ENCODE results near the gene ATP5PF.
A peak's percentile ranks its signal among the peaks of the same experiment; 100 is the strongest.
"Not testable (repeated sequence)": the region's sequence is repeated elsewhere in the genome, so short reads cannot be mapped to it uniquely, and the experiment has no call there.

The ATP5PF gene

DNA sequence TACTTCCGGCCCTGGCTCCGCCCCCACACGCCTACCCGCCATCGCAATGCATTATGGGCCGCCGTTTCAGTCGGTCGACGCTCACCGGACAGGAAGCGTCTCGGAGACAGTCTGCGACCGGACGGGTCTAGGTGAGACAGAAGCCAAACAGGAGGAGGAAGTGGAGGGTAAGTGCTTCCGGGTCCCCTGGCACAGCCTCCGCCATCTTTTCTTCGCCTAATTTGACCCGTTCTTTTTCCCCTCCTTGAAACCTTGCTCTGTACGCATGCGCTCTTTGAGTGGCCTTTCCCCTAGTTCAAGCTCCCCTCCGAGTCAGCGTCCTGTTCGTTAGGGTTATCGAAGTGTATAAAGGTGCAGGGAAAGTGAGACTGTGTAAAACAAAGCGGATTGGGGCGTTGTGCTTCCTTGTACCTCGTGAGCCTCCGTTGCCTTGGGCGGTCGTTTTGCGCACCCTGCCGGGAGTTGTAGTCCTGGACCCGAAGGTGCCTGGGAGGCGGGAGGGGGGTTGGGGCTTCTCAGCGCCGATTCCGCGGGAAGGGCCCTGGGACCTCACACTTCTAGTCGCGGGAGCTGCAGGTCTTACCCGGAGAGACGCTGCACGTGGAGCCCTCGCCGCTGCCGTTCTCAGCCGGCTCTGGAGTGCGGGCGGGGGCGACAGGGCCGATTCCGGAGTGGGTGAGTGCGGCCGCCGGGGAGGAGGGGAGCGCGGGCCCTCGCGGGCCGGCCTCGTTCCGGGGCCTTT, at the start of gene ATP5PF, which contains the start of gene GABPA:
Gene ATP5PF (minus strand): TSS at position 1 of the 742 bp plus-strand sequence. CDS start 5,110 bp downstream, outside the sequence.
Gene GABPA (plus strand): TSS at position 69 of the 742 bp plus-strand sequence. CDS start 6,627 bp downstream, outside the sequence.
- peak; percentile 87 to 94 for DNase-seq

DNA sequence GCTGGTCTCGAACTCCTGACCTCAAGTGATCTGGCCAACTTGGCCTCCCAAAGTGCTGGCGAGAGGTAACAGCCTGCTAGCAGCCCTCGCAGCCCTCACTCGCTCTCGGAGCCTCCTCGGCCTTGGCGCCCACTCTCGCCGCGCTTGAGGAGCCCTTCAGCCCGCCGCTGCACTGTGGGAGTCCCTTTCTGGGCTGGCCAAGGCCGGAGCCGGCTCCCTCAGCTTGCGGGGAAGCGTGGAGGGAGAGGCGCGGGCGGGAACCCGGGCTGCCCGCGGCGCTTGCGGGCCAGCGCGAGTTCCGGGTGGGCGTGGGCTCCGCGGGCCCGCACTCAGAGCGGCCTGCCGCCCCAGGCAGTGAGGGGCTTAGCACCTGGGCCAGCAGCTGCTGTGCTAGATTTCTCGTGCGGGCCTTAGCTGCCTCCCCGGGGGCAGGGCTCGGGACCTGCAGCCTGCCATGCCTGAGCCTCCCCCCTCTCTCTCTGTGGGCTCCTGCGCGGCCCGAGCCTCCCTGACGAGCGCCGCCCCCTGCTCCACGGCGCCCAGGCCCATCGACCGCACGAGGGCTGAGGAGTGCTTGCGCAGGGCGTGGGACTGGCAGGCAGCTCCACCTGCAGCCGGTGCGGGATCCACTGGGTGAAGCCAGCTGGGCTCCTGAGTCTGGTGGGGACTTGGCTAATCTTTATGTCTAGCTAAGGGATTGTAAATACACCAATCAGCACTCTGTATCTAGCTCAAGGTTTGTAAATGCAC, 43.6 kb upstream of the ATP5PF start:
- not testable (repeated sequence) for DNase-seq

- DNase-seq, result no peak
These were observed 41.7 kb upstream of the ATP5PF start for GRCh38 chr21:25776440-25776839.

GRCh38 chr21:25772686-25773085, 38.0 kb upstream of the ATP5PF start:
- no peak for DNase-seq

GRCh38 chr21:25767921-25768320, 33.2 kb upstream of the ATP5PF start:
- no peak for DNase-seq

DNA sequence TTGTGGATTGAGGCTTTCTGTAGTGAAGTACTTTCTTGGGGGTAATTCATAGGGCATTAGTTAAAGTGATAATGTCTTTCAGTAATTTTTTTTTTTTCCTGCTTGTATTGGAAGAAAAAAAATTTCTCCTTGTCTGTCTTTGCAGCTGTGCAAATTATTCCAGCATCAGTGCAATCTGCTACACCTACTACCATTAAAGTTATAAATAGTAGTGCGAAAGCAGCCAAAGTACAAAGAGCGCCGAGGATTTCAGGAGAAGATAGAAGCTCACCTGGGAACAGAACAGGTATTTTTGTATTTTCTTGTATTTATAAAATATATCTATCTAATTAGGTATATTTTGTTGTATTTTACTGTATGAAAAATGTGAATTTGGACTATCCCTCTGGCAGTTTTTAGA, 29.4 kb upstream of the ATP5PF start:
- DNase-seq, result no peak

- DNase-seq, result no peak
These were observed 26.0 kb upstream of the ATP5PF start for GRCh38 chr21:25760677-25761076.

- no peak for DNase-seq
These were observed 25.4 kb upstream of the ATP5PF start for GRCh38 chr21:25760061-25760460.

DNA sequence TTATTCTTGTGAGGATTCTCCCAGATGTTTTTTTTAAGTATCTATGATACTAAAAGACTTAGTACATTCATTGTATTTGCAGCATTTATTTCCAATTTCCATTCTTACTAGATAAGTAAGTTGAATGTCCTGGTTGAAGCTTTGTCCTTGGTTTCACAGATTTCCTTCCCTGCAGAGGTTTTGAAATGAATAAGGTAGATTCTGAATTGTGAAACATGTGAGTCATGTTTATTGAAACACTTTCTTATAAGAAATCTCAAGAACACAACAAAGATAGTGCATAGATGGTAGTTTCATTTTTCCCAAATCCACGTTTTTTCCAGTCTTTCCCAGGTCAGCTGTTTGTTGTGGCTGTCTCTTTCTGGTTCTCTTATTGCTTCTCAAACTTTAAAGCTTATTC, 24.9 kb upstream of the ATP5PF start:
- DNase-seq, result no peak

DNA sequence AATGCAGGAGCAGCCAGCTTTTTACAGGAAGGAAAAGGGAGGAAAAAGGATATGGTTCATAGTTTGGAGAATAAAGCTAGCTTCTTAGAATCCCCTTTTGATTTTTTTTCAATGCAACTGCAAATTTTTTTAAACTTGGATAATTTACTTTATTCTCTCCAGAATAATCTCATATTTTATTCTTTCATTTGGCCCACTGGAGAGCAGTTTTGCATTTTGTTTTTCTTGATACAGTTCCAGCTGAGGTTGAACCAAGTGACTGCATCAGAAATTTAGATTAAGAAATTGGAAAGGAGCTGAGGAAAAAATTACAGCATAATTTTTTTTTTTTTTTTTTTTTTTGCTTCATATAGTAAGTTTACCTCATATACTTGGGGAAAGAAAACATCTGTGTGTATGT, 22.8 kb upstream of the ATP5PF start:
- no peak for DNase-seq

DNA sequence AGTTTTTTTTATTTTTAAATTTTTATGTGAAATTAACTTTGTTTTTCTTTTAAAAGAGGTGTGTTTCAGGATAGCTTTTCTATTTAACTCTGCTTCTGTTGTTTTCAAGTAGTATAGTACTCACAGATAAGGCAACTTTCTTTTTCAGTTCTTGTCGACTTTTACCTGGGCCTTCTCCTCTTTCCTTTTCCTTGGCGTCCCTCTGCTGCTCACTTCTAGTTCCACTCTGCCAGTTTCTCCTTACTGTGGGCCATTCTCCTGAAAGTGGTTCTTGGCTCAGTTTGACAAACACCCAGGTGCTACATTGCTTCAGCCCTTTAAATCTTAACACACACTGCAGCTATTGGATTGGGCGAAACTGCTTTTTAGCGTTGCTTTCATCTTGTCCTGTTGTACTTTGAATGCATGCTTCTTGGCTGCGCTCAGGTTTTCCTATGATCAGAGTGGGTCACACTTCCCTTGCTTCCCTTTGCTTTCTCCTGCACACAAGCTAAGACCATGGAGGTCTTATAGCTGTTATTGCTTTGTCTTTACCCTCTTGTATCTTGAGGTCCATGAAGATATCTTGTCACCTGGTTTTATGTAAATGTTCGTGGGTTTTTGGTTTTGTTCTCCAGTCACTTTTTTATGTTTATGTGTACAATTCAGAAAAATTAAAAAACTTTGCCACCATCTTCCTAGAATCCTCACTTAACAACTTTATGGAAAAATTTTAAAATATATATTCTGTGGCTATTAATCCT, 21.7 kb upstream of the ATP5PF start:
- no peak for DNase-seq

DNA sequence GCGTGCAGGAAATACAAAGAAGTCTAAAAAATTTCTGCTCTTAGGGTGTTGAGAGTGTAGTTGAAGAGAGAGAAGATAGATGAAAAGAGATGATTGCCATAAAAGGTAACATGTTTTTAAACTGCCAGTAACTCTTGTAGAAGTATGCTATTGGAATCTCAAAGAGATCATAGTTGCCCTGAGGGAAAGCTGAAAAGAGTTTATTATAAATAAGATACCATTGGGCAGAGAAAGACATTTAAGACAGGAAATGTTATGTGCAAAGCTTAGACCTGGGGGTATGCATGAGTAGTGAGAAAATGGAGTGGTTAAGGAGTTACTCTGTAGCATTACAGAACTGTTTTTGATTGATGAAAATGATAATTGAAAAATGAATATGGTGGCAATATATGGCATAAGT, 17.7 kb upstream of the ATP5PF start:
- DNase-seq, result no peak

GRCh38 chr21:25750085-25750484, 15.4 kb upstream of the ATP5PF start:
- DNase-seq, result no peak

- DNase-seq, result no peak
These were observed 10.2 kb upstream of the ATP5PF start for GRCh38 chr21:25744854-25745253.

- no peak for DNase-seq
These were observed 8.2 kb upstream of the ATP5PF start for GRCh38 chr21:25742900-25743299.

DNA sequence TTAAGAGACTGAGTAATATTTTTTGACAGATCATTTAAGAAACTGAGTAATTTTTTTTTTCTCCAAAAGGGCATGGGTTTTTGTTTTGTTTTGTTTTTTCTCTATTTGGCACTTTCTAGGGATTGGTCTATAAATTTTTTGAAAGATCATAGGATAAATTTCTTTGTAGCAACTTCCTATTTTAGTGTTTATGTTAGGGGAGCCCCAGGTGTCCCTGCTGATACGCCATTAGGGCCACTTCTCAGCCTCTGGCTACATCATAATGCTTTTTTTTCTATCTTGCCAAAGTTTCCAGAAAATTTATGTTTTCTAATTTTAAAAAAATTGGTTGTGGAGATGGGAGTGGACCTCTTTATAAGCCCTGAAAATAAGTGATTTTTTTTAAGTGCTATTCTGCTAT, 2.7 kb upstream of the ATP5PF start:
- no peak for DNase-seq

- DNase-seq, result peak; percentile 17 to 69
These were observed 1.2 kb upstream of the ATP5PF start for GRCh38 chr21:25735646-25736597.

- DNase-seq, result no peak
These were observed 125 bp downstream of the ATP5PF start for GRCh38 chr21:25734654-25734903.

DNA sequence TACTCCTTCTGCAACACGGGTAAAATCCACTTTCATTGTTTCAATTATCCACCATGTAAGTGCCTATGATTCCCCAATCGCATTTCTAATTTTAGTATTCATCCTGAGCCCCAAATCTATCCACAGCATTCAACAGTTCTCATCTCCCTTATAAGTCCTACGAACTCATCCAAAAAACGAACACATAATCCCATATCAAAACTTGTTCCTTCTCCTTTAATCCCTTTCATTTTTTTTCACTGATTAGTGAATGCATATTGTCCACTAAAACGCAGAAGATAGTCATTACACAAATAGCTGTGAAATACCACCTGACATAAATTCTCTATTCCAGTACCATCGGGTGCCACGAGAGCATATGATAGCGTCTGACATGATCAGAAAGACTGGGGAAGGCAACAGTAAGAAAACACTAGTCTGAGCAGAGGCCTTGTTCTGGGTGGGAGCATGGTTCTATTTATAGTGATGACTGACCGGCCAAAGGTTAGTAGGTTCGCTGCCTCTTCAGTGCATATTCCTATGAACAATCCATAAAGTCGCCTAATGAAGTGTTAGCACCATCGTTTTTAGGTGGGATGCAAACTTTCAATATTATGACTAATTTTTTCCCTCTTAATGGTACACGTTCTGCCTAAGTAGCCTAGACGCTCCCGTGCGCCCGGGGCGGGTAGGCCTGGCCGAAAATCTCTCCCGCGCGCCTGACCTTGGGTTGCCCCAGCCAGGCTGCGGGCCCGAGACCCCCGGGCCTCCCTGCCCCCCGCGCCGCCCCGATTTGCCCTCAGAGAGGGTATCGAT, 648 bp downstream of the ATP5PF start:
- DNase-seq, result peak in 1 of 2 experiments; percentile 5

GRCh38 chr21:25732091-25732760, 2.5 kb downstream of the ATP5PF start:
- no peak for DNase-seq

DNA sequence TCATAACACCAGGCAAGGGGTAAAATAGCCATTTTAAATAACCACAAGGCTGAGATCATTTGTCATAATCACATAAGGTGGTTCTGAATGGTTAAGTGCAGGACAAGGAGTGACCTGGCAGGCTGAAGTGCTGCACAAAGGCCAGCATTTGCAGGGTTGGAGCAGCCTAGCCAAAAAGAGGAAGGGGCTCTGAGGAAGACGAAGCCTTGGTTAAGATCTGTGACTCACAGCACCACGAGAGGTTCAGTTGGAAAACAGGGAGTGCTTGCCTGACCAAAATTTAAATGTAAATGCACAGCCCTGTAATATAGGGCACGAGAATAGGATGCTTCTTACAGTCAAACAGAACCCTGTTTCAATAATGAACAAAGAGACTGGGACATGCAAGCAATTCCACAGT, 12.1 kb downstream of the ATP5PF start:
- DNase-seq, result no peak

All from SW 1271 (cell line).